WTC11 (cell line): Measurements from ENCODE around the gene PSEN2. TPM values are rescaled to one million over a fixed set of nuclear protein-coding genes. Genes with fewer than 3 reads are reported as not detected.
"Not testable (repeated sequence)": the region's sequence is repeated elsewhere in the genome, so short reads cannot be mapped to it uniquely, and the experiment has no call there.

Experiments
- ATAC-seq: fragments of 200-7000 bp; cut with Tn5 transposase; 2 replicates; pipeline ENCODE4 v1.10.0; 2021; ENCODE audit warnings: mild to moderate bottlenecking, moderate library complexity
- CTCF ChIA-PET: fragments of 300-600 bp; sonication (Branson Sonifier 250); formaldehyde crosslinking; loops from one replicate; lab custom pipeline; 2021; ENCODE audit warnings: antibody characterized with exemption; lab: Charles Lee
- POLR2A ChIA-PET: fragments of 350-600 bp; sonication (Branson Sonifier 250); formaldehyde crosslinking; loops from one replicate; lab custom pipeline; 2021; ENCODE audit warnings: antibody characterized with exemption; lab: Charles Lee
- DNase-seq: peaks from one replicate; pipeline ENCODE4 v3.0.0; 2021; ENCODE audit warnings: low spot score
- H3K27ac Mint-ChIP-seq: 2 replicates; pipeline ENCODE4 v1.8.0; 2021; ENCODE audit warnings: mixed read lengths
- H3K27me3 Mint-ChIP-seq: 2 replicates; pipeline ENCODE4 v1.8.0; 2021; ENCODE audit warnings: low read depth, mild to moderate bottlenecking, moderate library complexity, mixed read lengths
- H3K36me3 Mint-ChIP-seq: 2 replicates; pipeline ENCODE4 v1.8.0; 2021; ENCODE audit warnings: mixed read lengths
- H3K4me1 Mint-ChIP-seq: 2 replicates; pipeline ENCODE4 v1.8.0; 2022; ENCODE audit warnings: mixed read lengths
- H3K4me3 Mint-ChIP-seq: 2 replicates; pipeline ENCODE4 v1.8.0; 2021; ENCODE audit warnings: mild to moderate bottlenecking, moderate library complexity, mixed read lengths
- H3K9me3 Mint-ChIP-seq: 2 replicates; pipeline ENCODE4 v1.8.0; 2021; ENCODE audit warnings: mixed read lengths
- CREB1 ChIP-seq: sonication (generic); formaldehyde crosslinking; IDR thresholded peaks from 2 replicates; pipeline ENCODE4 v1.8.0; 2023; ENCODE audit warnings: mild to moderate bottlenecking, missing genetic modification reagents
- FOXP1 ChIP-seq: sonication (generic); formaldehyde crosslinking; IDR thresholded peaks from 2 replicates; pipeline ENCODE4 v1.8.0; 2022; ENCODE audit warnings: missing genetic modification reagents, mild to moderate bottlenecking, moderate library complexity, borderline replicate concordance
- MYBL2 ChIP-seq: sonication (generic); formaldehyde crosslinking; IDR thresholded peaks from 2 replicates; pipeline ENCODE4 v1.8.1; 2023; ENCODE audit warnings: mild to moderate bottlenecking, moderate library complexity, missing genetic modification reagents
- OVOL2 ChIP-seq: fragments of 250-450 bp; sonication (Bioruptor Pico); IDR thresholded peaks from 2 replicates; pipeline ENCODE4 v1.9.0; 2021; ENCODE audit warnings: mild to moderate bottlenecking, borderline replicate concordance
- SMAD4 ChIP-seq: sonication (generic); formaldehyde crosslinking; IDR thresholded peaks from 2 replicates; pipeline ENCODE4 v1.8.0; 2022; ENCODE audit warnings: mild to moderate bottlenecking, missing genetic modification reagents
- SP1 ChIP-seq: sonication (generic); formaldehyde crosslinking; conservative IDR thresholded peaks from 2 replicates; pipeline ENCODE4 v1.8.1; 2022; ENCODE audit warnings: missing genetic modification reagents
- ZNF263 ChIP-seq: sonication (generic); formaldehyde crosslinking; IDR thresholded peaks from 2 replicates; pipeline ENCODE4 v1.8.1; 2022; ENCODE audit warnings: low read depth, mild to moderate bottlenecking, moderate library complexity, missing genetic modification reagents
- ZNF396 ChIP-seq: fragments of 250-450 bp; sonication (Bioruptor Pico); IDR thresholded peaks from 2 replicates; pipeline ENCODE4 v1.8.0; 2021; ENCODE audit warnings: mild to moderate bottlenecking, moderate library complexity, borderline replicate concordance
- ZNF423 ChIP-seq: fragments of 250-450 bp; sonication (Bioruptor Pico); IDR thresholded peaks from 2 replicates; pipeline ENCODE4 v2.1.2; 2022; ENCODE audit warnings: mild to moderate bottlenecking, moderate library complexity
- total RNA-seq: library from RNA; stranded (reverse); gene quantifications from 3 replicates; pipeline ENCODE4 v1.2.3, GENCODE V29; 2021
- TF ChIP-seq, protein P1 (sequence below): sonication (generic); formaldehyde crosslinking; IDR thresholded peaks from 2 replicates; pipeline ENCODE4 v1.8.1; 2022; ENCODE audit warnings: mild to moderate bottlenecking, moderate library complexity, missing genetic modification reagents
- TF ChIP-seq, protein P2 (sequence below): sonication (generic); formaldehyde crosslinking; IDR thresholded peaks from 2 replicates; pipeline ENCODE4 v1.8.1; 2023; ENCODE audit warnings: mild to moderate bottlenecking, missing genetic modification reagents, borderline replicate concordance
- TF ChIP-seq, protein P3 (sequence below): fragments of 250-450 bp; sonication (Bioruptor Pico); conservative IDR thresholded peaks from 2 replicates; pipeline ENCODE4 v1.9.0; 2021; ENCODE audit warnings: mild to moderate bottlenecking
- TF ChIP-seq, protein P4 (sequence below): sonication (generic); formaldehyde crosslinking; conservative IDR thresholded peaks from 2 replicates; pipeline ENCODE4 v1.8.1; 2023; ENCODE audit warnings: mild to moderate bottlenecking, low read depth, missing genetic modification reagents, moderate library complexity
- TF ChIP-seq, protein P5 (sequence below): sonication (generic); formaldehyde crosslinking; IDR thresholded peaks from 2 replicates; pipeline ENCODE4 v1.8.1; 2022; ENCODE audit warnings: mild to moderate bottlenecking, missing genetic modification reagents, moderate library complexity, borderline replicate concordance
- TF ChIP-seq, protein P6 (sequence below): sonication (generic); formaldehyde crosslinking; IDR thresholded peaks from 2 replicates; pipeline ENCODE4 v1.8.0; 2022; ENCODE audit warnings: mild to moderate bottlenecking, missing genetic modification reagents

The PSEN2 gene
- total RNA-seq, 1 experiment from 2014 or later: 18.4 TPM

DNA sequence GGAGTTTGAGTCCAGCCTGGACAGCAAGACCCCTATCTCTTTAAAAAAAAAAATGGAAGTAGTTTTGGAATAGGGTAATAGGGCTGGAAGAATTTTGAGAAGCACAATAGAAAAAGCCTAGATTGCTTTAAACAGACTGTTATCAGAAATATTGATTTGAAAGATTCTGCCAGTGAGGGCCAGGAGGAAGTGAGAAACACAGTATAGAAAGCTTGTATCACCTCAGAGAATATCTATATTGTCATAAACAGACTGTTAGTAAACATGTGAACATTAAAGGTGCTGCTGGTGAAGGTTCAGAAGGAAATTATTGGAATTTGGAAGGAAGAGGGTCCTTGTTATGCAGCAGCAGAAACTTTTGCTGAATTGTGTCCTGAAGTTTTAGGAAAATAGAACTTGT, 24.8 kb upstream of the PSEN2 start:
- Mint-ChIP-seq H3K27ac (no peak overlapping the region), H3K9me3 (peaks cover 12% of the 10 kb centered on the region), H3K4me3 (no peak overlapping the region), H3K4me1 (peaks cover 29% of the 10 kb centered on the region), H3K27me3 (peaks cover 3% of the 10 kb centered on the region), H3K36me3 (peaks cover 4% of the 10 kb centered on the region; the same call in 1 of the 2 replicates)
- DNase-seq (no peak), ATAC-seq (no peak)
- TF ChIP-seq SMAD4 (no peak), MYBL2 (CRISPR knock-in tag) (no peak), CREB1 (CRISPR knock-in tag) (no peak)
- TF ChIP-seq, protein P1, sequence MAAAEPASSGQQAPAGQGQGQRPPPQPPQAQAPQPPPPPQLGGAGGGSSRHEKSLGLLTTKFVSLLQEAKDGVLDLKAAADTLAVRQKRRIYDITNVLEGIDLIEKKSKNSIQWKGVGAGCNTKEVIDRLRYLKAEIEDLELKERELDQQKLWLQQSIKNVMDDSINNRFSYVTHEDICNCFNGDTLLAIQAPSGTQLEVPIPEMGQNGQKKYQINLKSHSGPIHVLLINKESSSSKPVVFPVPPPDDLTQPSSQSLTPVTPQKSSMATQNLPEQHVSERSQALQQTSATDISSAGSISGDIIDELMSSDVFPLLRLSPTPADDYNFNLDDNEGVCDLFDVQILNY: no peak
- TF ChIP-seq, protein P2, sequence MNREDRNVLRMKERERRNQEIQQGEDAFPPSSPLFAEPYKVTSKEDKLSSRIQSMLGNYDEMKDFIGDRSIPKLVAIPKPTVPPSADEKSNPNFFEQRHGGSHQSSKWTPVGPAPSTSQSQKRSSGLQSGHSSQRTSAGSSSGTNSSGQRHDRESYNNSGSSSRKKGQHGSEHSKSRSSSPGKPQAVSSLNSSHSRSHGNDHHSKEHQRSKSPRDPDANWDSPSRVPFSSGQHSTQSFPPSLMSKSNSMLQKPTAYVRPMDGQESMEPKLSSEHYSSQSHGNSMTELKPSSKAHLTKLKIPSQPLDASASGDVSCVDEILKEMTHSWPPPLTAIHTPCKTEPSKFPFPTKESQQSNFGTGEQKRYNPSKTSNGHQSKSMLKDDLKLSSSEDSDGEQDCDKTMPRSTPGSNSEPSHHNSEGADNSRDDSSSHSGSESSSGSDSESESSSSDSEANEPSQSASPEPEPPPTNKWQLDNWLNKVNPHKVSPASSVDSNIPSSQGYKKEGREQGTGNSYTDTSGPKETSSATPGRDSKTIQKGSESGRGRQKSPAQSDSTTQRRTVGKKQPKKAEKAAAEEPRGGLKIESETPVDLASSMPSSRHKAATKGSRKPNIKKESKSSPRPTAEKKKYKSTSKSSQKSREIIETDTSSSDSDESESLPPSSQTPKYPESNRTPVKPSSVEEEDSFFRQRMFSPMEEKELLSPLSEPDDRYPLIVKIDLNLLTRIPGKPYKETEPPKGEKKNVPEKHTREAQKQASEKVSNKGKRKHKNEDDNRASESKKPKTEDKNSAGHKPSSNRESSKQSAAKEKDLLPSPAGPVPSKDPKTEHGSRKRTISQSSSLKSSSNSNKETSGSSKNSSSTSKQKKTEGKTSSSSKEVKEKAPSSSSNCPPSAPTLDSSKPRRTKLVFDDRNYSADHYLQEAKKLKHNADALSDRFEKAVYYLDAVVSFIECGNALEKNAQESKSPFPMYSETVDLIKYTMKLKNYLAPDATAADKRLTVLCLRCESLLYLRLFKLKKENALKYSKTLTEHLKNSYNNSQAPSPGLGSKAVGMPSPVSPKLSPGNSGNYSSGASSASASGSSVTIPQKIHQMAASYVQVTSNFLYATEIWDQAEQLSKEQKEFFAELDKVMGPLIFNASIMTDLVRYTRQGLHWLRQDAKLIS: no peak
- CTCF ChIA-PET: no interaction called here
- POLR2A ChIA-PET: no interaction called here

DNA sequence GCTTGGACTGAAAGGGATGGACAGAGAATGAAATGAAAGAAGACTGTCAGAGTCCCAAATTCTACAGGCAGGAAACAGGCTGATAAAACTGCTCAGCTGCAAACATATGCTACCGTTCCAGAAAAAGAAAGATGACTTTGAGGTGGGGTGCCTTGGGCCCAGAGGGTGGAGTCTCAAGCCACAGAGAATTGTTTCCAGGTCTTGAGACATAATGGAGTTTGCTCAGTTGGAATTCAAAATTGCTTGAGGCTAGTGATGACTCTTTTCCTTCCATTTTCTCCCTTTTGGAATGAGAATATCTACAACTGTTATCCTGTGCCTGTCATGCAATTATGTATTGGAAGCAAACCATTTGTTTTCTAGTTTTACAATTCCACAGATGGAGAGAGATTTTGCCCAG, 23.6 kb upstream of the PSEN2 start:
- Mint-ChIP-seq H3K9me3 (peaks cover 12% of the 10 kb centered on the region), H3K36me3 (peaks cover 4% of the 10 kb centered on the region; the same call in 1 of the 2 replicates), H3K4me3 (no peak overlapping the region), H3K4me1 (peaks cover 38% of the 10 kb centered on the region), H3K27me3 (peaks cover 3% of the 10 kb centered on the region), H3K27ac (no peak overlapping the region)
- no peak for ATAC-seq
- CTCF ChIA-PET: interaction anchor here (1.5 kb wide), 1 partner anchor 220 kb away, joined by 6 read pairs; no protein-coding TSS in a partner anchor
- POLR2A ChIA-PET: no interaction called here
- DNase-seq: no peak
- TF ChIP-seq, protein P3, sequence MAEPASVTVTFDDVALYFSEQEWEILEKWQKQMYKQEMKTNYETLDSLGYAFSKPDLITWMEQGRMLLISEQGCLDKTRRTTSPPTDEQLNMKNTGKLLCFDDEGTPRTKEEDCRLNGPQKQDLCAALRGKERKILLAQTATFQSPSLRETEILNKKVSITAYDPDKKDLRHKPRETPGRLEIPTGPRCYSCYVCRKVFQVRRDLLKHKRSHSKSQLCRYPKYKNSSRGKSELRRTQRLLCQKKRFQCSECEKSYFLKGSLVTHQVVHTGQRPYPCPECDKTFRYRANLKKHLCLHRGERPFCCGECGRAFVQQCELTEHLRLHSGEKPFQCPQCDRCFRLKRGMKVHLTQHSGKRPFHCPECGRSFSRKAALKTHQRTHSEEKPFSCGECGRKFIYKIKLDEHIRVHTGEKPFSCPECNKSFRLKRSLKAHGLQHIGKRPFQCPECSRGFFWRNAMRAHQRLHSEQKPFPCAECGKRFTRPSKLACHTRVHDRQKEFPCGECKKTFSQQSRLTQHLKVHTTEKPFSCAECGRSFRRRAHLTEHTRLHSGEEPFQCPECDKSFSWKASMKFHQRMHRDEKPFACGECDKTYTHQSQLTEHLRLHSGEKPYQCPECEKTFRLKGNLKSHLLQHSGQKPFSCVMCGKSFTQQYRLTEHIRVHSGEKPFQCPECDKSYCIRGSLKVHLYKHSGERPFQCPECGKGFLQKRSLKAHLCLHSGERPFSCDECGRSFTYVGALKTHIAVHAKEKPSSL: no peak
- TF ChIP-seq, protein P4, sequence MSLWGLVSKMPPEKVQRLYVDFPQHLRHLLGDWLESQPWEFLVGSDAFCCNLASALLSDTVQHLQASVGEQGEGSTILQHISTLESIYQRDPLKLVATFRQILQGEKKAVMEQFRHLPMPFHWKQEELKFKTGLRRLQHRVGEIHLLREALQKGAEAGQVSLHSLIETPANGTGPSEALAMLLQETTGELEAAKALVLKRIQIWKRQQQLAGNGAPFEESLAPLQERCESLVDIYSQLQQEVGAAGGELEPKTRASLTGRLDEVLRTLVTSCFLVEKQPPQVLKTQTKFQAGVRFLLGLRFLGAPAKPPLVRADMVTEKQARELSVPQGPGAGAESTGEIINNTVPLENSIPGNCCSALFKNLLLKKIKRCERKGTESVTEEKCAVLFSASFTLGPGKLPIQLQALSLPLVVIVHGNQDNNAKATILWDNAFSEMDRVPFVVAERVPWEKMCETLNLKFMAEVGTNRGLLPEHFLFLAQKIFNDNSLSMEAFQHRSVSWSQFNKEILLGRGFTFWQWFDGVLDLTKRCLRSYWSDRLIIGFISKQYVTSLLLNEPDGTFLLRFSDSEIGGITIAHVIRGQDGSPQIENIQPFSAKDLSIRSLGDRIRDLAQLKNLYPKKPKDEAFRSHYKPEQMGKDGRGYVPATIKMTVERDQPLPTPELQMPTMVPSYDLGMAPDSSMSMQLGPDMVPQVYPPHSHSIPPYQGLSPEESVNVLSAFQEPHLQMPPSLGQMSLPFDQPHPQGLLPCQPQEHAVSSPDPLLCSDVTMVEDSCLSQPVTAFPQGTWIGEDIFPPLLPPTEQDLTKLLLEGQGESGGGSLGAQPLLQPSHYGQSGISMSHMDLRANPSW (CRISPR knock-in tag): no peak
- TF ChIP-seq ZNF423 (CRISPR knock-in tag) (no peak), ZNF263 (CRISPR knock-in tag) (no peak), ZNF396 (CRISPR knock-in tag) (no peak), FOXP1 (CRISPR knock-in tag) (no peak), SP1 (no peak), OVOL2 (no peak)
- TF ChIP-seq, protein P5, sequence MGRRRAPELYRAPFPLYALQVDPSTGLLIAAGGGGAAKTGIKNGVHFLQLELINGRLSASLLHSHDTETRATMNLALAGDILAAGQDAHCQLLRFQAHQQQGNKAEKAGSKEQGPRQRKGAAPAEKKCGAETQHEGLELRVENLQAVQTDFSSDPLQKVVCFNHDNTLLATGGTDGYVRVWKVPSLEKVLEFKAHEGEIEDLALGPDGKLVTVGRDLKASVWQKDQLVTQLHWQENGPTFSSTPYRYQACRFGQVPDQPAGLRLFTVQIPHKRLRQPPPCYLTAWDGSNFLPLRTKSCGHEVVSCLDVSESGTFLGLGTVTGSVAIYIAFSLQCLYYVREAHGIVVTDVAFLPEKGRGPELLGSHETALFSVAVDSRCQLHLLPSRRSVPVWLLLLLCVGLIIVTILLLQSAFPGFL (CRISPR knock-in tag): no peak
- TF ChIP-seq, protein P2: no peak
- TF ChIP-seq, protein P6, sequence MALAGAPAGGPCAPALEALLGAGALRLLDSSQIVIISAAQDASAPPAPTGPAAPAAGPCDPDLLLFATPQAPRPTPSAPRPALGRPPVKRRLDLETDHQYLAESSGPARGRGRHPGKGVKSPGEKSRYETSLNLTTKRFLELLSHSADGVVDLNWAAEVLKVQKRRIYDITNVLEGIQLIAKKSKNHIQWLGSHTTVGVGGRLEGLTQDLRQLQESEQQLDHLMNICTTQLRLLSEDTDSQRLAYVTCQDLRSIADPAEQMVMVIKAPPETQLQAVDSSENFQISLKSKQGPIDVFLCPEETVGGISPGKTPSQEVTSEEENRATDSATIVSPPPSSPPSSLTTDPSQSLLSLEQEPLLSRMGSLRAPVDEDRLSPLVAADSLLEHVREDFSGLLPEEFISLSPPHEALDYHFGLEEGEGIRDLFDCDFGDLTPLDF: no peak

DNA sequence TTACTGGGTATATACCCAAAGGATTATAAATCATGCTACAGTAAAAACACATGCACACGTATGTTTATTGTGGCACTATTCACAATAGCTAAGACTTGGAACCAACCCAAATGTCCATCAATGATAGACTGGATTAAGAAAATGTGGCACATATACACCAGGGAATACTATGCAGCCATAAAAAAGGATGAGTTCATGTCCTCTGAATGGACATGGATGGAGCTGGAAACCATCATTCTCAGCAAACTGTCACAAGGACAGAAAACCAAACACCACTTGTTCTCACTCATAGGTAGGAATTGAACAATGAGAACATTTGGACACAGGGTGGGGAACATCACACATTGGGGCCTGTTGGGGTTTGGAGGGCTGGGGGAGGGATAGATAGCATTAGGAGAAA, 15.9 kb upstream of the PSEN2 start:
- ATAC-seq, CTCF ChIA-PET, H3K27me3 Mint-ChIP-seq, POLR2A ChIA-PET, H3K27ac Mint-ChIP-seq, DNase-seq, H3K36me3 Mint-ChIP-seq, H3K4me3 Mint-ChIP-seq: not testable (repeated sequence)
- peaks cover 23% of the 10 kb centered on the region for H3K4me1 Mint-ChIP-seq
- peaks cover 14% of the 10 kb centered on the region; the same call in 1 of the 2 replicates for H3K9me3 Mint-ChIP-seq
